ENCODE measurements around the gene USP47.

USP47 gene

DNA sequence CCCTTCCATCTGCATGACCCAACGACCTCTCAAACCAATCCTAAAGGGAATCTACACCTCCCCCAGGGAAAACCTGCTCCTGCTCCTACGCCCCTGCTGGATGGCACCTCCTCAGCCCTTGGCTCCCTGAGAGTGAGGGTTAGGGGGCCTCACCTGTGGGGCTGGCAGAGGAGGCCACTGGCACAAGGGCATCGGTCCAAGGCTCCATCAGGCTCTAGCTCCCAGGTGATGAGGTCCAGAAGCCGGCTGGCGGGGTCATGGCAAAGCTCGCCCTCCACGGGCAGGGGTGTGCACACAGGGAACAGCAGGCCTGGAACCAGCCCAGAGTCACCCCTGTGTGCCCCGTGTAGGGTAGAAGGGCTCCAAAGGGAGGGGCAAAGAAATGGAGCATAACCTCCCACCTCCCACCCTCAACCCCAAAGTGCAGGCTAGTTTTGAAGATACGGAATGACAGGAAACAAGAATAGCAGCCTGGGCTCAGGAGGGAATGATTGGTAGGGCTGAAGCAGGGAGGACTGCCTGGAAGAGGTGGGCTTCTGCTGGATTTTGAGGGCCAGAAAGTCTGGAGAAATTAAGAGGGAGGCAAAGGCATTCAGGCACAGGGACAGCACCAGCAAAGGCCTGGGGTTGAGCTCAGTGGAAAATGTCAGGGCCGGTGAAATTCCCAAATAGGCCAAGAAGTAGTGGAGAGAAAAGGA, 124.0 kb downstream of the USP47 start:
- no peak for DNase-seq

DNA sequence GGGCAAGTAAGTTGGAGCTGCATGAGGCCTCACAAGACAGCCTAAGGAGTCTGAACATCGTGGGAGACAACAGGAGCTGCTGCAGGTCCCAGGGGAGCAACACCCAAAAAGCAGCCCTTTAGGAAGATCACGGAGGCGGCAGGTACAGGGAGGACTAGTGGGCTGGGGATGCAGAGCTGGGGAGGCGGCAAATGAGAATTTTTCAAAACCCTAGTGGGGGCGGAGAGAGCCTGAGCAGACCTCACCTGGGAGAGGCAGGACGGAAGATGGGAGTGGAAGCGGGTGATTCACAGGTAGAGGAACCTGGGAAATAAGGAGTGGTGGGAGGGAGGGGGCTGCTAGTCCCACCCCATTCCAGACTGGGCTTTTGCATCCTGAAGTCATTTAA, 124.6 kb downstream of the USP47 start:
- no peak for DNase-seq

DNA sequence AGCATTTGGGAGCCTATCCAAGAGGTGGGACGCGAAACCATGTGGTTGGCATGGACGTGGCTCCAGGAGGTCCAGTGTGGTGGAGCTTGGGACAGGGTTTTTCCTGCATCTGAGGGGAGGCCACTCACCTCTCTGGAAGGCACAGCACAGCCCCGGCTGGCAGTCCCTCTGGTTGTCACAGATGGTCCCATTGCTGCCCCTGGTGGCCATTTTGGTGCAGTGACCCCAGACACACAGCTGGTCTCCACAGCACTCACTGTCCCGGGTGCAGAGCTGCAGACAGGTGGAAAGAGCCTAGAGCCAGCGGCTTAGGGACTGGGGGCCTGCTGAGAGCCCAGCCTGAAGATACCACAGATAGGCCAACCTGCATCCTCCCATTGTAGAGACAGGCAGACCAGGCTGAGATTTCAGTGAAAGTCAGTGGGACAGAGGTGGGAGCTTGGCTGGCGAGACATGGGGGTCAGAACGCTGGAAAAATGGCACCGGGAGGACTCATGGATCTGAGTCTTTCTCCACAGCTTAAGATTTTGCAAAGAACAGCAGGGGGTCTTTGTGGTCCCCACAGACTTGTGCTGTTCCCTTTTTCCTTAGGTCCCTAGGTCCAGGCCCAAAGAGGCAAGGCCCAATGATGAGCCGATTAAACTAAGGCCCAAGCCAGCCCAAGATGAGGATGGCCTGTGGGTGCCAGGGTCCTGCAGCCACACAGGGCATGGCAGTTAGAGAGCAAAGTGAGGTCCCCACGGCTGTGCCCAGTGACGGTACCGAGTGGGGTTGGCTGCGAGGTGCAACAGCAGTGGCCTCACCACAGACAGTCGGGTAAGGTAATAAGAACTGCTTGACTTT, 125.3 kb downstream of the USP47 start:
- DNase-seq: peak in 35 of 51 donors; percentile 24 to 80 (median 59)

DNA sequence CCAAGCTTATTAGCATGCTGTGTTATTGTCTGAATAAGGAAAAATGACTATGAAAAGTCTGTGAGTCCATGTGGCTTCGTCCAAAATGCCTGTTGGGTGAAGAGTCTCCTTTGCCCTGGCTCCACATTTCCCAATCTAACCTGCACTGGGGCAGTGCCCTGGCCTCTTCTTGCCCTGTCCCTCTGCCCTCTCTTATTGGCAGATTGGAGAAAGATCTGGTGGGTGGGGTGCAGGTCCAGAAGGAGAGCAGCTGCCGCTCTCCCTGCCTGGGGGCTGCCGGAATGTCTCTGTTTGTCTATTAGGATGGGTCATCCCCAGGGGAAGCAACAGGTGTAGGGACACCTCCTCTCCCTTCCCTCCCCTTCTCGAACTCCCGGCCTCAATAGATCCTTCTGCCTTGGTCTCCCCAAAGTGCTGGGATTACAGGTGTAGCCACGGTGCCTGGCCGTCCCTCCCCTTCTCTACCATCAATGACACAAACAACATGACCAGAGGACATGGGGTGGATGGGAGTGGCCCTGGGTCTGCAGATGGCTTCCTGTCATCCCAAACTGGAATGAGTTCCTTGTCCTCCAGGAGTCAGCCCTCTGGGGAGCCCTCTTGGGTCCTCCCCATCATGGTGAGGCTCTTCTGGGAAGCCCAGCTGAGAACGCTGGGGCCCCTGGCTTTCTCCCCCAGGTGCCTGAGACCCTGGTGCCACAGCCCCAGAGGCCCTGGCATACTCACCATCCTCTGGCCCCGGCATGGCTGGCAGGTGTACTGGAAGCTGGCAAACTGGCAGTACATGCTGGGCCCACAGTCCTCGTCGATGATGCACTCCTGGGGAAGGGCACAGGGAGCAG, 126.1 kb downstream of the USP47 start:
- no peak for DNase-seq

DNA sequence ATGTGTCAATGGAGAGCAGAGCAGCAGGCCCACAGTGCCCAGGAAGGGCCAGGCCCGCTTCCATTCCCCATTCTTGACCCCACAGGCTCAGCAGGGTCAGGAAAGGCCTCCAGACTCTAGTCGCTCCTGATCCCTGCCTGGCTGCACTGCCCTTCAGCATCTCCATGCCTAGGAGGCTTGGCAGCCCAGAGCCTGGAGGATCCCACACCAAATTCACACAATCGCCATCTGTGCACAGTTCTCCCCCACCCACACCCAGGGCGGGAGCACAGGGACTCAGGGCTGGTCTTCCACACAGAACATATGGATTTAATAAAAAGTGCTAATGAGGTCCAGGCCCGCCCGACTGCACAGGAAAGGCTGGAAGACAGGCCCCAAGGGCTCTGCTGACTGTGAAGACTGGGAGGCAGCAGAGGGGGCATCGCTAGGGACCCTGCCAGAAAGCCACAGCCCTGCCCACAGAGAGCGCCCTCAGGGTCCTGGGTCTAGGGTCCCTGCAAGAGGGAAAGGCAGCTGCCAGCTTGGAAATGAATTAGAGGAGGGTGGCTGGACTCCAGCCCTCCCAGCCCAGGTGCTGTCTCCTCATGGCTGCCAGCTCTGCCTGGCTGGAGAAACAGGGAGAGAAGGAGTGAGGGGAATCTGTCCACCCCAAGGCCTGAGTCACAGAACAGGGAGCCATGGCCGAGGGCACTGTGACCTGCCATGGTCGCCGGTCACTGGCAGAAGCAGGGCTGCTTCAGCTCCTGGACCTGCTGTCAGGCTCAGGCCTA, 126.9 kb downstream of the USP47 start:
- no peak for DNase-seq

DNA sequence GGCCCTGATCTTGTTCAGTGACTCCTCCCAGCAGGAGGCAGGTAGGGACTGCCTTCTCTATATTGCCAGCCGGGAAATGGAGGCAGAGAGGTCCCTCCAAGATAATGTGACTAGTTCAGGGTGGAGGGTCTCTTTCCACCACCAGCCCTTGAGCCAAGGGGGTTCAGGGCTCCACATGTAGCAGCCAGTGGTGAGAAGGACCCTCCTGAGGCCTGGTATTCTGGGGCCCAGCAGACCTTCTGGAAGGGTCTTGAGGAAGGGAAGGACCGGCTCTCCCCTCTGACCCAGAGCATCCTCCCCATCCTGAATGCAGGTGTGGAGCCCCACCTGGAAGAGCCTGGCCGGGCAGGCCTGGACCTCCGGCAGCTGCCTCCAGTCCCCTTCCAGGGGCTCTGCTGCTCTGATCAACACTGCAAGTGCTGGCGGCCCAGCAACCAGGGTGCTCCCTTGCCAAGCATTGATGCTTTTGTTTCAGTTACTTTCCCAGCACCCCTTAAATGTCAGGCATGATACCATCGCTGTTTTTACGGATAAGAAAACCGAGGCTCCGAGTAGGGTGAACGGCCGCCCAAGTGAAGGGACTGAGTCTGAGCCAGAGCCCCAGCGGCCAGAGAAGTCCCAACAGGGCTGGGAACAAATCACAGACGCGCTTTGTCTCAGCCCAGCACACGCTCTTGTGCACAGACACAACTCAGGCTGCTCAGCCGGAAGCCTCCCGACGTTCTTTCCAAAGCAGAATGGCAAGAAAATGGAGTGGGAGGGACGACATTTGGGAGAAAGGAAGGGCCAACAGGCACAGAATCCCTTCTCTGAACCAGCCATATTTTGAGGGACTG, 127.8 kb downstream of the USP47 start:
- DNase-seq: peak in 28 of 51 donors; percentile 20 to 67 (median 48)

DNA sequence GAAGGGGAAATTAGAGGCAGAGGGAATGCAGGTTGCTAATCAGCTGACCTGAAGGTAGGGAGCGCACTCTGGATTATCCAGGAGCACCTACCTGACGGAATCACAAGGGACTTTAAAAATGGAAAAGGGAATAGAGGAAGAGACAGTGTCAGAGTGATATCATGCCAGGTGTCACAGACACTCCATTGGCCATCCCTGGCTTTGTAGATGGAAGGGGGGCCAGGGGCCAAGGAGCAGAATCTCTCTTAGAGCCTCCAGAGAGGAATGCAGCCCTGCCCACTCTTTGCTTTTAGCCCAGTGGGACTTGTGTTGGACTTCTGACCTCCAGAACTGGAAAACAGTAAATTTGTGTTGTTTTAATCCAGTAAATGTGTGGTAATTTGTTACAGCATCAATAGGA, 128.8 kb downstream of the USP47 start:
- DNase-seq: no peak

DNA sequence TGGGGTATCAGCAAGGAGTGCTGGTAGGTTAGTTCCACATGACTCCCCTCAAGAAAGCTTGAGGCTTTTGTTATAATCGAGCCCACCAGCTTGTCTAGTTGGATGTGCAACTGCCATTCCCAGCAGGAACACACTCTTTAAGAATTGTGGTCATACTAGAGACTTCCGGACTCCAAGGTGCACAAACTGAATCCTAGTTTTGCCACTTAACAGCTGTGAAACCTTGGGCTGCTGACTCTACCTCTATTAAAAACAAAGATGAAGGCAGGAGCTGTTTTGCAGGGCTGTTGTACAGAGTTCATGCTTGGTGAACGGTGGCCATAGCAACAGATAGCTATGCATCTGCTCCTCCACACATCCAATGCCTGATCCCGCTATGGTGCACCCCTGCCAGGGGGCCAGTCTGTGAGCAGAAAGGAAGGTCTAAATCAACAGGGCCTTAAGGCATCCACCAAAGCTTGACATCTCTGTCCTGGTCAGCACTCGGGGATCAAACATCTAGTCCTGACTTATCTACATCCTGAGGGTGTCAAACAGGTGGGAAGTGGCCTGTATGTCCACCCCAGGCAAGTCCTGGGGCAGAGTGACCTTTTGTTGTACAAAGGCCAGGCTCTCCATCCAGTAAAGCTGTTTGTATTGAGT, 130.3 kb downstream of the USP47 start:
- DNase-seq: peak in 1 of 51 donors; percentile 57

DNA sequence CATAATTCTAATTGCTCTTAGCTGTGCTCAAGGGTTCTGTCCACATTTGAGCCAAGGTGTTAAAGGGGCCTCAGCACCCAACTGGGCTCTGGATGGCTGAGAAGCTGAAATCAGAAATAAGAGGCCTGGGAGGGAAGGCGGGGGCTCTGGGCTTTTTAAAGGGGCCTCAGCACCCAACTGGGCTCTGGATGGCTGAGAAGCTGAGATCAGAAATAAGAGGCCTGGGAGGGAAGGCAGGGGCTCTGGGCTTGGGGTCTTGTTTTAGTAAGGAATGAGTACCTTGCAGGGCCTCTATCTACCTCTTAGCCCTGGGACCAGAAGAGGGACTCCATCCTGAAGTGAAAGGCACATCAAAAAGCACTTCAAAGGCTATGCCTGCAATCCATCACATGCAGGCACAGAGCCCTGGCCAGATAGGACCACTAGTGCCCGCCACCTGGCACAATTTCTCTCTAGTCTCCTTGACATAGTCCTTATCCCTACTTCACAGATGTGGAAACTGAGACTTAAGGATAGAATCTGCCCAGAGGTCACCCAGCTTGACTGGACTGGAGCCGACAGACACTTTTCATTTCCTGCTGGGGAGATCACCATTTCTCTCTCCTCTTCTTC, 131.1 kb downstream of the USP47 start:
- DNase-seq: no peak

DNA sequence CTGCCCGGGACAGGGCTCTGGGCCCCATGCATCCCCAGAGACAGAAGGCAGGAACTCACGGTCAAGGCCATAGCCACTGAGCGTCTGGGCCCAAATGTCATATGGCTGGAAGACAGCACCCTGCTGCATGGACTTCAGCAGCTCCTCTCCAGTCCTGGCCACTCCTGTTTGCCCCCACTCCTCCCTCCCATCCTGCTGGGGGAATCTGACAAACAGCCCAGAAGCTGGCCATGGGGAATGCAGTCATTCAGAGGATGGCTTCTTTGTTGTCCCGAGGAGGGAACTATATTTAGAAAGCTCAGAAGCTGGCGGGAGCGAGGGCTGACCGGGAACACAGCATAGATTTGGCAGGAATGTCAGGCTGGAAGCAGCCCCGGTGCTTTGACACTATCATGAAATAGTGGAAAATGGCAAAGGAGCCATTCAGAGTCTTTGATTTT, 131.6 kb downstream of the USP47 start:
- DNase-seq: peak in 39 of 51 donors; percentile 26 to 87 (median 70)

DNA sequence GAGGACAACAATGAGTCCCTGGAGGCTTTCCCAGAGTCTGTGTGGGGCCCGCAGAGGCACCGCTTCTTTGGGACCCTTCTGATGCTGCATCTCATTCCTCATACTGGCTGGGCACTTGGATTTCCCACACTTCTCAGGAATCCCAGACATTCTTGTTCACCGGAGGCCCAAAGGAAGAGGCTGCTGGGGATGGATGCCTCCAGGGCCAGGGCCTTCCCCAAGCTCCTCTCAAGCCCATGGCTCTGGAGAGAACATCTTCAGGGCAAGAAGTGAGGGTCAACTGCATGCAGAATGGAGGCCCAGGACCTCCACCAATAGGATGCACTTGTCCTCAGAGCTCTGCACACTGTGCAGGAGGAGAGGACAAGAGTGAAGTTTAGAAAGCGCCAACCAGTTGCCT, 132.1 kb downstream of the USP47 start:
- DNase-seq: no peak

DNA sequence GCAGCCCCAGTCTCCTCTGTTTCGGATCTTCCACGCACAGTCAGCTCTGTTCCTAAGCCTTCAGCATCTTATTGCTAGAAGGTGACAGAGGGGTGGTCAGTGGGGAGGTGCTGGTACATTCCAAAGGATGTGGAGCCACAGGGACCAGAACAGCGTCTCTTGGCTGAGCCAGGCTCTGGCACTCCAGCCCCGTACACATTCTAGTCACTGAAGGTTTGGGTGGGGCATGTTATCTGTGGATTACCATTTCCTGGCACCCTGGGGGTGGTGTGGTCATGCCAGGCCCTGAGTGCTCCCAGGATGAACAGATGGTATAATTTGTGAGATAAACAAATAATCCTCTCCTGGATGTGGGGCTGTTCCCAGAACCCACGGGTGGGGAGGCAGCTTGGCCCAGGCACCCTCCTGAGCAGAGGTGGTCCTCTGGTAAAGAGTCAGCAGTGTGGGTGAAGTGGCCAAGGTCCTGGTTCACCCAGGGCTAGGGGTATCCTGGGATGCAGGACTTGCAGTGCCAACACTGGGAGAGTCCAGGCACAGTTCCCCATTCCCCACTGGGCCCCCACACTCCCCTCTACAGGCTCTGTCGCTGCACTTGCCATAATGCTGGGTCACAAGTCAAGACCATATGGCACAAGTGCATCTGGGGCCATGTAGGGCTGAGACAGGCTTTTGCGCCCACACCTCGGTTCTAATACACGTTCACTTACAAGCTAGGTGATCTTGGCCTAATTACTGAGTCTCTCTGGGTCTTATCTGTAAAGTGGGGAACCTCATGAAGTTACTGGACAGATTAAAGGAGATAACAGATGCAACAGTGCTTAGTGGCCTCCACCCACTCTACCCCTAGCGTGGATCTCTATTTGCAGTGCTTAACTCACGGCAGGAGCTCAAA, 133.7 kb downstream of the USP47 start:
- DNase-seq: no peak

DNA sequence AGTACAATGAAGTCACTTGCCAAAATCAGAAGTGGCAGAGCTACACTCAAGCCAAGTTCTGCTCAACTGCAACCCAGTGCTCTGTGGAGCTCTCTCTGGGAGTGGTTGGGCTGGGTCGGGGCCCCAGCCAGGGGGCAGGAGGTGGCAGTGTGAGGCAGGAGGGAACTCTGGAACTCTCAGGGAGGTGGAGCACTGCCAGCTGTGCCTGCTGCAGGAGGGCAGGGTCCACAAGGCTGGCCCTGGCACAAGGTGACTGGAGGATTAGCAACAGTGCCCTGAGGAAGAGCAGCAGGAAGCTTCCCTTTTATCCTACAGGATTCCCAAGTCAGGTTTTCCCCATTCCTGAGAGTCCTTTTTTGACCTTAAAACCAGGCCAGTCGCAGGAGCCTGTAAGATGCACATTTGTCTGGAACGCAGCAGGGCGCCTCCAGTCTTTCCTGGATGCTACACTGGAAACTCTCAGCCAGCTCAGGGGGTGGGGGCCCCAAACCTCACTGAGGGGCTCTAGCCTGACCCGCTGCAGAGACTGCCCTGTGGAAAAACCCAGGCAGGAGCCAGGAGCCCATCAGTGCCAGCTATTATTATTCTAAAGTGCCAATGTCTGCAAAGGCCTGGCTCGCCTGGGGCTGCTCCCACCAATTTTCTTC, 134.8 kb downstream of the USP47 start:
- DNase-seq: peak in 4 of 51 donors; percentile 21 to 41 (median 39)

DNA sequence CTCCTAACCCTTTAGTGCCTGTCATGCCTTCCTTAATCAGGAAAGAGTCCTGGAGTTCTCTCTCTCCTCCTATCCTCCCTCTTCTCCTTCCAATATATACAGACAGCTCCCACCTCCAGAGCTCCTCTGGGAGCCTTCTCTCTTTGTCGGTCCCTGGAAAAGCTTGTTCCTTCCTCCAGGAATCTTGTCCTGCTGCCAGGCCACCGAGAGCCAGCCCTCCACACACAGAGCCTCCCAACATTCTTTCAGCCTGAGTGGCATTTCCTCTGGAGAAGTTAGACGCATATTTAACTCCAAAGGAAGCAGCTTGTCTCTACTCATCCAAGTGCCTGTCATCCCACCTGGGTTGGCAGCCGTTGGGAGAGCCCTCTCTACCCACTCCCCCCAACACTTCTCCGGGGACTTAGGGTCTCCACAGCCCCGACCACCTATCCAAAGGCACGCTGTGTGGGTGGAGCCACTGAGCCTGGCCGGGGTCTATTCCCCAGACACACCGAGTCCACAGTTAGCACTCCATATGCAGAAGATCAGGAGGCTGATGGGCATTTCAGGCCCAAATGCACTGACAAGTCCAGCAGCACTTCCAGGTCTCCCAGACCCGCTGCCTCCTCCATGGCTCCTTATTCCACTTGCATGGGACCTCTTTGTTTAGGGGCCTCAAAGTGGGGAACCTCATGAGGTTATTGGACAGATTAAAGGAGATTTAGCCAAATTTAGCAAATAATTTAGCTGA, 135.6 kb downstream of the USP47 start:
- peak in 1 of 51 donors; percentile 29 for DNase-seq

DNA sequence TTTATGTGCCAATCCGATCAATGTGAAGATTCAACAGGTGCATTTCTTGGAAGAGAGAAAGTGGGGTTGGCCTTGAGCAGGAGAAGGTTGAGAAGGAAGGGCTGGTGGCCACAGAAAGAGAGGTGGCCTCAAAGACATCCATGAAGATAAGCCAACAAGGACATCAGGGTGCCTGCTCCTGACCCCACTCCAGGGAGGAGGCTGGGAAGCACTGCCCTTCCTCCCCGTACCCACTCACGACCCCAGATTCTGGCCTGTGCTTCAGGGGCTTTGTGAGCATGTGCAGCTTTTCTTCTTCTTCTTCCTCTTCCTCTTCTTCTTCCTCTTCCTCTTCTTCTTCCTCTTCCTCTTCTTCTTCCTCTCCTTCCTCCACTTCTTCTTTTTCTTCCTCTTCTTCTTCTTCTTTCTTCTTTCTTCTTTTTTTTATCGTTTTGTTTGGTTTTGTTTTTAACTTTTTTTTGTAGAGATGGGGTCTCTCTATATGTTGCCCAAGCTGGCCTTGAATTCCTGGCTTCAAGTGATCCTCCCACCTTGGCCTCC, 136.4 kb downstream of the USP47 start:
- no peak for DNase-seq

DNA sequence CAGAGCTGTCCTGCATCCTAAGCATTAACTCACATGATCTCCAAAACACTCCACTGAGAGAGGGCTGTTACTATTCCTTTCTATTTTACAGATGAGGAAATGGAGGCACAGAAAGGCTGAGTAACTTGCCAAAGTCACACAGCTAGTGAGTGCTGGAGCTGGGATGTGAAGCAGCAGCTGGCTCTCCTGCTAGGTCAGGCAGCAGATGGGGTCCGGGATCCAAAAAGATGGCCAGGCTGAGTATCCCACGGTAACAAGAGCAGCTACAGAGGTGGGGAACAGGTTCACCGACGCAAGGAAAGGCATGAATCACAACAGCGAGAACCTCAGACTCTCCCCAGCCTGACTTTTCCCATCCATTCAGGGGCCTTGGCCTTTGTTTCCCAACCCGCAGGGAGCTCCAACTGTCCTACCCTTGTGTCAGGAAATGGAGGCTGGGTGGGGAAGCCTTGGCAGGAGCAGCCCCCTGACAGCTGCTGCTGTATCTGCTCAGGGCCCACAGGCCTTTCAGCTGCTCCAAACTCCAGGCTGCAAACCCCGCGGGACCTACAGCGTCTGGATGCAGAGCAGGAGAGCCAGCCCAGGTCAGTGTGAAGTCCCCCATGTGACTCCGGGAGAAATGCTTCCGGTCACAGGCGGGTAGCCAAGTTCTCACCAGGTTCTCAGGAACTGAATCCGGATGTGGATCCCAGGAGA, 137.2 kb downstream of the USP47 start:
- DNase-seq: no peak

Data from hypothalamus (tissue), 51 donors.